Measurements from ENCODE around the gene MDH1B. TPM values are rescaled to one million over a fixed set of nuclear protein-coding genes. Genes with fewer than 3 reads are reported as not detected.

The MDH1B gene
- total and polyA plus RNA-seq, 2 donors (not counting 1 experiment from before 2014, with no cell fraction given), result 0.73 to 0.99 TPM

- Histone ChIP-seq H3K9ac (ENCODE audit: insufficient read depth, low read length) (no peak overlapping the region), H3K36me3 (ENCODE audit: control insufficient read depth, insufficient read depth, low read length) (no peaks in the 10 kb centered on the region), H3K9me3 (ENCODE audit: control insufficient read depth, insufficient read depth, low read depth, low read length) (no peaks in the 10 kb centered on the region), H4K20me1 (ENCODE audit: control insufficient read depth, extremely low read depth, insufficient read depth, low read length) (no peaks in the 10 kb centered on the region), H2AFZ (ENCODE audit: low read length) (no peak overlapping the region), H3K79me2 (ENCODE audit: control insufficient read depth, insufficient read depth, low read length) (no peaks in the 10 kb centered on the region), H3K4me2 (ENCODE audit: extremely low read depth, insufficient read depth, low read length) (no peak overlapping the region), H3K27ac (ENCODE audit: insufficient read depth, low read length) (no peak overlapping the region), H3K4me1 (ENCODE audit: control insufficient read depth, extremely low read depth, insufficient read depth, low read length) (no peaks in the 10 kb centered on the region), H3K4me3 (replicated peaks in 1 of 4; ENCODE audit: control extremely low read depth in 1 of 4, insufficient read depth in 1 of 4, low read depth in 3 of 4, low read length in 4 of 4) (no peak overlapping the region), H3K27me3 (ENCODE audit: control insufficient read depth, insufficient read depth, low read length) (no peaks in the 10 kb centered on the region)
- no peak for DNase-seq (ENCODE audit: low read depth in 2 of 2)
- TF ChIP-seq CTCF (conservative IDR thresholded peaks at IDR 0.05 in 1 of 2, IDR thresholded peaks at IDR 0.05 in 1 of 2; ENCODE audit: low read depth in 1 of 2, low read length in 2 of 2) (no peak), EZH2 (IDR thresholded peaks at IDR 0.05; ENCODE audit: low read length, missing control alignments) (no peak)
Observed at GRCh38 chr2:206701952-206702605, 63.0 kb downstream of the MDH1B start.

GRCh38 chr2:206700156-206700555 lies 65.0 kb downstream of the MDH1B start:
- peak in 1 of 2 donors; percentile 51 for DNase-seq (ENCODE audit: low read depth in 2 of 2)

GRCh38 chr2:206698811-206699210 lies 66.3 kb downstream of the MDH1B start:
- H2AFZ ChIP-seq (ENCODE audit: low read length), result no peak overlapping the region
- no peaks in the 10 kb centered on the region for H3K9me3 ChIP-seq (ENCODE audit: control insufficient read depth, insufficient read depth, low read depth, low read length)
- no peak overlapping the region for H3K27ac ChIP-seq (ENCODE audit: insufficient read depth, low read length)
- no peaks in the 10 kb centered on the region for H4K20me1 ChIP-seq (ENCODE audit: control insufficient read depth, extremely low read depth, insufficient read depth, low read length)
- no peak overlapping the region for H3K4me3 ChIP-seq (replicated peaks in 1 of 4; ENCODE audit: control extremely low read depth in 1 of 4, insufficient read depth in 1 of 4, low read depth in 3 of 4, low read length in 4 of 4)
- TF ChIP-seq EZH2 (IDR thresholded peaks at IDR 0.05; ENCODE audit: low read length, missing control alignments) (no peak), CTCF (conservative IDR thresholded peaks at IDR 0.05 in 1 of 2, IDR thresholded peaks at IDR 0.05 in 1 of 2; ENCODE audit: low read depth in 1 of 2, low read length in 2 of 2) (no peak)
- no peak for DNase-seq (ENCODE audit: low read depth in 2 of 2)
- H3K4me2 ChIP-seq (ENCODE audit: extremely low read depth, insufficient read depth, low read length), result no peak overlapping the region
- H3K9ac ChIP-seq (ENCODE audit: insufficient read depth, low read length), result no peak overlapping the region
- no peaks in the 10 kb centered on the region for H3K36me3 ChIP-seq (ENCODE audit: control insufficient read depth, insufficient read depth, low read length)
- no peaks in the 10 kb centered on the region for H3K27me3 ChIP-seq (ENCODE audit: control insufficient read depth, insufficient read depth, low read length)
- H3K4me1 ChIP-seq (ENCODE audit: control insufficient read depth, extremely low read depth, insufficient read depth, low read length), result no peaks in the 10 kb centered on the region
- no peaks in the 10 kb centered on the region for H3K79me2 ChIP-seq (ENCODE audit: control insufficient read depth, insufficient read depth, low read length)

More at GRCh38 chr2:206700156-206700555, 65.0 kb downstream of the MDH1B start:
- no peaks in the 10 kb centered on the region for H3K27me3 ChIP-seq (ENCODE audit: control insufficient read depth, insufficient read depth, low read length)
- H2AFZ ChIP-seq (ENCODE audit: low read length), result no peak overlapping the region
- H3K27ac ChIP-seq (ENCODE audit: insufficient read depth, low read length), result no peak overlapping the region
- no peaks in the 10 kb centered on the region for H3K79me2 ChIP-seq (ENCODE audit: control insufficient read depth, insufficient read depth, low read length)
- no peaks in the 10 kb centered on the region for H3K9me3 ChIP-seq (ENCODE audit: control insufficient read depth, insufficient read depth, low read depth, low read length)
- H3K9ac ChIP-seq (ENCODE audit: insufficient read depth, low read length), result no peak overlapping the region
- no peaks in the 10 kb centered on the region for H3K4me1 ChIP-seq (ENCODE audit: control insufficient read depth, extremely low read depth, insufficient read depth, low read length)
- no peak for TF ChIP-seq EZH2 (IDR thresholded peaks at IDR 0.05; ENCODE audit: low read length, missing control alignments)
- no peak for TF ChIP-seq CTCF (conservative IDR thresholded peaks at IDR 0.05 in 1 of 2, IDR thresholded peaks at IDR 0.05 in 1 of 2; ENCODE audit: low read depth in 1 of 2, low read length in 2 of 2)
- H3K36me3 ChIP-seq (ENCODE audit: control insufficient read depth, insufficient read depth, low read length), result no peaks in the 10 kb centered on the region
- H3K4me2 ChIP-seq (ENCODE audit: extremely low read depth, insufficient read depth, low read length), result no peak overlapping the region
- H4K20me1 ChIP-seq (ENCODE audit: control insufficient read depth, extremely low read depth, insufficient read depth, low read length), result no peaks in the 10 kb centered on the region
- no peak overlapping the region for H3K4me3 ChIP-seq (replicated peaks in 1 of 4; ENCODE audit: control extremely low read depth in 1 of 4, insufficient read depth in 1 of 4, low read depth in 3 of 4, low read length in 4 of 4)

Data from fibroblast of lung (primary cell).